ENCODE data around the gene C11orf86.
"Not testable (repeated sequence)": the region's sequence is repeated elsewhere in the genome, so short reads cannot be mapped to it uniquely, and the experiment has no call there.

C11orf86 gene

DNA sequence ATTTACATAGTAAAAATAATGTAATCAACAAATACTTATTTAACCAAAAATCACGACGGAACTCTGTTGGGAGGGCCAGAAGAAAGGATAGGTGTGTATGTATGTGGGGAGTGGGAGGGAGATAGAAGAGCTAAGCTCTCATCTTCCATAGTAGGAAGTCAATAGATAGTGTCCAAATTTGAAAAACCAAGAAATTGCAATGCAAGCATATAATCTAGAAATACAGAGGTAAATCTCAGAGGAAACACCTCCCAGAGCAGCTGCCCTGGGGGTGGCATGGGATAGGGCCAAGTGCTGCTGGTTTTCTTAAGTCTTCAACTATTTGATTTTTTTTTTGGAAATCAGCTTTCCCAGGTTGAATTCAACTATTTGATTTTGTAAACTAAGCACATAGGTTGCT, 16.9 kb downstream of the C11orf86 start:
- DNase-seq: no peak

DNA sequence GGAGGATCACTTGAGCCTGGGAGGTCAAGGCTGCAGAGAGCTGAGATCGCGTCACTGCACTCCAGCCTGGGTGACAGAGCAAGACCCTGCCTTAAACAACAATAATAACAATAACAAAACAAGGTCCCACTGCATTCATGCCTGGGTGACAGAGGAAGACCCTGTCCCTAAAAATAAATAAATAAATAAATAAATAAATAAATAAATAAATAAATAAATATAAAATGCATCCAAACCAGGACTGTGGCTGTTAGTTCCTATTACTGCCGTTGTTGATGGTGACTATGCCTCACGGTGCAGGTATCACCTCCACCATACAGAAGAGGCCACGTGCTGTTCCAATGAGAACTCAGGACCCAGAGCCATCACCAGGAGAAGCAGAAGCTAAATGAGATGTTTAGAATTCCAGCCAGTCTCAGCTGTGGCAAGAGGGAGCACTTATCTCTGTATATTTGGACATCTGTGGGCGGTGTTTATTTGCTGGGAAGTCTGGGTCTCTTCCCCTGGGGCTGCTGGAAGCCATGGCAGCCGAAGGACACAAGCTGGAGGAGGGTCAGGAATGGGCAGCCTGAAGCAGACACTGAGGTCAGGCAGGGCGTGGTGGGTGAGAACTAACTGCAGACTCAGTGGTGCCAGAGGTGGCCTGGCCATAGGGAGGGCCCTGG, 21.6 kb downstream of the C11orf86 start:
- DNase-seq: no peak

DNA sequence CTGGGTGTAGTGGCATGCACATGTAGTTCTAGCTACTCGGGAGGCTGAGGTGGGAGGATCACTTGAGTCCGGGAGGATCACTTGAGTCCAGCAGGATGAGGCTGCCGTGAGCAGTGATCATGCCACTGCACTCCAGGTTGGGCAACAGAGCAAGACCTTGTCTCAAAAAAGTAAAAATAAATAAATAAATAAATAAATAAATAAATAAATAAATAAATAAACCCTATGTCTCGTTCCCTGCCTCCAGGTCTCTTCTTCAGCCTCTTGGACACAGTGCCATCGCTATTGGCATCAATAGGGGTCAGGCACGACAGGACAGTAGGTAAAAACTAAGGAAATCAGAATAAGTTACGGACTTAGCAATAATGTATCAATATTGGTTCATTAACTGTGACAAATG, 24.5 kb downstream of the C11orf86 start:
- DNase-seq: no peak

DNA sequence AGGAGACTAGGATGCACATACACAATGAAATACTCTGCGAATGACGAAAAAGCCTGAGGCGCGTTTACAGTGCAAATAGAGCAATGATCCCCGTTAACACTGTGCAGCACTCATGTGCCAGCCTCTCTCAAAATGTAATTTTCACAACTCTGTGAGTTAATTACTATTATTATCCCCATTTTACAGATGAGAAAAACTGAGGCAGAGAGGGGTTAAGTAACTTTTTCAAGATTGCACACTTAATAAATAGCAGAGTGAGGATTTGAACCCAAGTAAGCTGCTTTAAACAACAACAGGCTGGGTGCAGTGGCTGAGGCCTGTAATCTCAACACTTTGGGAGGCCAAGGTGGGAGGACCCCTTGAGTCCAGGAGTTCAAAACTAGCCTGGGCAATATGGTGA, 26.2 kb downstream of the C11orf86 start:
- no peak for DNase-seq

DNA sequence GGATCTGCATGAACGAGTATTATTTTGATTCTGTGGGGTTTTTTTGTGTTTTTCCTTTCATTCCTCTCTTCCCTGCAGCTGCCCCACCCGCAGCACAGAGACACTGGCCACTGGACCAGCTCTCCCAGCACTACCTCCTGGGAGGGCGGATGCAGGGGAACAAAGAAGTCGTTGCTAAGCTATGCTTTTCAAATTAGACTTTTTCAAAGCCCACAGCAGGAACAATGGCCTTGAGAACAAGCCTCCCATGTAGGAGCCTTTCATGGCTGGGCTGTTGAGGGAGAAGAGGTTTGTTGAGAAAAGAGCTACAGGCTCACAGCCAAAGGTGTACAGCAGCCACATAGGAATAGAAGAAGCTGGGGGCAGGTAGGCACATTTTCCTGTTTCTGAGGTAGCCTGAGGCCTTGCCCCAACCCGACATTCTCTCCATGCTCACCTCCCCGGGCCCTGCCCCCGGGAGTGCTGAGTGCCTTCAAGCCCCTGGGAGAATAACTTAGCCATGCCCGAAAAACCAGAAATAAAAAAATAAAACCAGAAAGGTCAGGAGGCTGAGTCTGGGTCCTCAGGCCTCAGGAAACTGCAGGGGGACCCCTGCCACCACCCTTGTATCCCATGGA, 27.3 kb downstream of the C11orf86 start:
- no peak for DNase-seq

DNA sequence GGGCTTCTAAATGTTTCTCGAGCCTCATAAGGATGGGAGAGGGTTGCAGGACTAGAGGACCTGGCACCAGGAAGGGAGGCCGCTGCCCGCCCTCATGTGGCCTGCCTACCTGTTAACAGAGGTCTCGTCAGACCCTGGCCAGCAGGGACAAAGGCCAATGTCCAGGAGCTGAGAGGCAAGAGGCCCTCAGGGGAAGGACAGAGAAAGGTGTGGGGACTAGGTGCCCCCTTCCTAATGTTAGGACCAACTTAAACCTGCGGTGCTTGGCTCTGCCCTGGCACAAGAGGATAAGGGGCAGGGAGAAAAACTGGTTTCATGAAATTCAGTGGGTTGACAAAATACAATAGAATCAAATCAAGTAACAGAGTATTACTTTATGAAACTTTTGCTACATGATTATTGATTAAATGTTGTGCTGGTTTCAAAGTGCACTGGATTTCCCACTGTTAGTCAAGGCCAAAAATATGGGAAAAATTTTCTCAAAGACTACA, 27.9 kb downstream of the C11orf86 start:
- DNase-seq: no peak

DNA sequence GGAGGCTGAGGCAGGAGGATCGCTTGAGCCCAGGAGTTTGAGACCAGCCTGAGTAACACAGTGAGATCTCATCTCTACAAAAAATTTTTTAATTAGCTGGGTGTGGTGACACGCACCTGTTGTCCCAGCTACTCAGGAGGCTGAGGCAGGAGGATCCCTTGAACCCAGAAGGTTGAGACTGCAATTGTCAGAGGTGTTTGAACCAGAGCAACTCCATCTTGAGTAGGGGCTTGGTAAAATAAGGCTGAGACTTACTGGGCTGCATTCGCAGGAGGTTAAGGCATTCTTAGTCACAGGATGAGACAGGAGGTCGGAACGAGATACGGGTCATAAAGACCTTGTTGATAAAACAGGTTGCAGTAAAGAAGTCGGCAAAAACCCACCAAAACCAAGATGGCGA, 30.1 kb downstream of the C11orf86 start:
- DNase-seq: not testable (repeated sequence)

DNA sequence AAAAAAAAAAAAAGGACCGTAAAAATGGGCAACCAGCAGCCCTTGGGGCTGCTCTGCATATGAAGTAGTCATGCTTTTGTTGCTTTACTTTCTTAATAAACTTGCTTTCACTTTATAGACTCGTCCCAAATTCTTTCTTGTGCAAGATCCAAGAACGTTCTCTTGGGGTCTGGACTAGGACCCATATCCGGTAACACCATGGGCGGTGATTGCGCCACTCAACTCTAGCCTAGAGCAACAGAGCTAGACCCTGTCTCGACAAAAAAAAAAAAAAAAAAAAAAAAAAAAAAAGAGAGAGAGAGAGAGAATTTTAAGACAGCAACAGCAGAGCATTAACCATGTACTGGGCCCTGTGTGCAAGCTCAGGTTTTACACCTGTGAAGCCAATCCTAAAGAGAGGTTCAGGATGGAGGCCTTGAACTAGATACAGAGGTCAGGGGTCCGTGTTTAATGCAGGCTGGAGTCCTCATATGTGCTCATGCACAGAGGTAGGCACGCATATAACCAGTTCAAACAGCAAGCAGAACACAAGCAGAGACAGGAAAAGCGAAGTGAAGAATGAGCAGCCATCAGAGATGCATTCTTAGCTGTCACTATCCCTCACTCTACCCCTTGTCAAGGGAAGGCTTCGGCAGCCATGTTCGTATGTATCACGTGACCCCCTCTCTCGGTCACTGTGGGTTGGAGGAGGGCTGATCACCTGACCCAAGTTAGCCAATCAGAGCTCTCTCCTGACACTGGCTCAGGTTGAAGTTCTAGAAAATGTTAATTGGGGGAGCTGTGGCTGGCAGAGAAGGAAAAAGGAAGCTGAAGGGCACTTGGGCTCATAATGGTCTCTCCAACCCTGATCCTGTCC, 31.2 kb downstream of the C11orf86 start:
- peak in 1 of 2 experiments; percentile 37 for DNase-seq

DNA sequence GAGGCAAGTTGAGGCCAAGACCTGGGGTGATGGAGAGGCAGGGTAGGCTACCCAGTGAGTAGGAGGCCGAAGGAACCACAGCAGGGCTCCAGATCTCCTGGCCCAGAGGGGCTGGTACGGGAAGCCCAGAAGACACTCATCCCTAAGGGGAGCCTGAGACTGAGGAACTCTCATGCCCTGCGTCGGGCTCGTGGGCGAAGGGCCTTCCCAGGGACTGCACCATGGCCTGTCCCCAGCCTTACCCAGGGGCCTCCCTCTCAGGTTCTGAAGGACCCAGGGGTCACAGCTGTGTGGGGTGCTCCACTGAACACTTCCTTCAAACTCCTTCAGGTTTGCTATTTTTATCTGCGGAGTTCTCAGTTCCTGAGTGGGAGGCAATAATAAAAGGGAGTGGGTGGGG, 32.0 kb downstream of the C11orf86 start:
- DNase-seq: no peak

DNA sequence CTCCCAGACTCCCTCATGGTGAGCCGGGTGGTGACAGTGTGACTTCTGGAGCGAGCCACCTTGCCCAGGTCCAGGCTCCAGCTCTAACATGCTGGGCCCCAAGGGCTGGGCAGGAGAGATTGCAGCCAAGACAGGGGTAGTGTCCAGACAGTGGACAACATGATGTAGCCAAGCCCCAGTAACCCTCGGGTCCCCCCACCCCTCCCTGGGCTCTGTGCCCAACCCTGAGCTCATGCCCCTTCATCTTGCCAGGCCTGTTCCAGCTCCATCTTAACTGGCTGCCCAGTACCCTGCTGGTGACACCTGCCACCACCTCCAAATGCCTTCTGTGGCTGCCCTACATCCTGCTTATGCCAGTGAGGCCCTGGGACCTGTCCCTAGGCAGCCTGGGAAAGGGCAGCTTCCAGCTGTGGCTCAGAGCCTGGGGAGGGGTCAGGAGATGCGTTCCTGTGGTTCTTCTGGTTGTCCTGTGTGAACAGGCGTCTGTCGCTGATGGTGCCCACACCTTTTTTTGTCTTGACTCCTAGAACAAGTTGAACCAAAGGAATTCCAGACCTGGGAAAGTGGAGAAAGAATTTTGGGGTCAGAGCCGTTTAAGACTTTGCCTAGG, 35.3 kb downstream of the C11orf86 start:
- no peak for DNase-seq

DNA sequence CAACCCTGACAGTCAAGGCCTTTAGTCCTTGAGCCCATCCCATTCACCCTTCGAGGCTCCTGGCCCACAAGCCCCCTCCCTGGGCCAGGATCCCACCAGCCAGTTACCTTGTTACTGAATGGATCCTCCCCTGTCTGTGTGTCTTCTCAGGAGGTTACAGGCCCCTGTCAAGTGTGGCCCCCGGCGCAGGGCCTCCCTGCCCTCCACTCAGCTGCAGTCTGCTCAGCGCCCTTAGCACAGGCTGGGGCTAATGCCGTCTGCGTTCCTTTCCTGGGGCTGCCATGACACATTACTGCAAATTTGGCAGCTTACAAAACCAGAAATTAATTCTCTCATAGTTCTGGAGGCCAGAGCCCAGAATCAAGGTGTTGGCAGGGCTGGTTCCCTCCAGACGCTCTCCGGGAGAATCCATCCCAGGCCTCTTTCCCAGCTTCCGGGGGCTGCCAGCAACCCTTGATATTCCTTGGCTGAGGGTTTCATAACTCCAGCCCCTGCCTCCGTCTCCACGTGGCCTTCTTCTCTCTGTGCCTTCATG, 38.5 kb downstream of the C11orf86 start:
- DNase-seq: no peak

DNA sequence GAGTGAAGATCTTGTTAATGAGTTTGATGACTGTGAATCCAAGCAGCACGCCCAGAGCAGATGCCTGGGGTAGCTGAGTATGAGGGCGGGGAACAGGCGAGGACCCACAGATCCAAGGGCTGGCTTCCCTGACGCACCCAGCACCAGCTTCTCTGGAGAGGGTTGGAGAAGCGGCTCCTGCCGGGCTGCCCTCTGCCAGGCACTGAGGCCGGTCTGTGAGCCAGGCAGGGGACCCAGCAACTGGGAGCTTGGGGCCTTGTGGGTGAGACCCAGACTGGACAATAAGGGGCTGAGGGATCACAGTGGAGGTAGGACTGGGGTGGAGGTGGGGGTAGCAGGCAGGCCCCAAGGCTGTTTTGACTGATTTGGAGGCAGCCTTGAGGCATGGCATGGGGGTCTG, 39.2 kb downstream of the C11orf86 start:
- no peak for DNase-seq

DNA sequence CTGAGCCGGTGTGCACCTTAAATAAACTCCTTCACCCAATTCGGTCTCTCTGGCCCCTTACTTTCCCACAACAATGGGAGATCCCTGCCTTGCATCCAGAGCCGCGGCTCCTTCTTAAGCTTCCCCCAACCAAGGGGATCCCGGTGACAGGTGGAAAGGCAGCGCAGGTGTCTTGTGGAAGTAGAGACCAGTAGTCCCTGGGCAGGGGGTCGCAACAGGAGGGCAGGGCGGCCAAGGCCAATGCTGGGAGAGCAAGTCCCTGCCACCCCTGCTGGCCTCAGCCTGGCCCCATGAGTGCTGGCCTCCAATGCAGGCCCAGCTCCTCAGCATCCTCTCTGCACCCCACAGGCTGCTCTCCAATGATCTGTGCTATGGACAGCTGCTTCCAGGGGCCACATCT, 39.9 kb downstream of the C11orf86 start:
- no peak for DNase-seq

DNA sequence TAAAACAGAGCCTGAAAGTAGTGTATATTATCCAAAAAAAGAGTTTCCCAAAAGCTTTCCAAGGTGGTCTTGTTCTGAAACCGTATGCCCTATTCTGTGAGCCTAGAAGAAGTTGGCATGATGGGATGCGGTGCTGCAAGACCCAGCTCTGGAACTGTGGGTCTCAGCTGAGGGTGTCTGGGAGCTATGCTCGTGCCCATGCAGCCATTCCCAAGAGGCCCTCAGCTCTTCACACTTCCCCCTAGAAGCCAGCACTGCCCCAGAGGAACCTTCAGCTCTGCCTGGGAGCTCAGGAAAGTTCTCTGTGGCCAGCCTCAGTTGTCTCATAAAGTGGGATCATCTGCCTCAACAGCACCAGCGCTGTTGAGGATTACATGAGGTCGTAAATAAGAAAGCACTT, 41.4 kb downstream of the C11orf86 start:
- DNase-seq: no peak

DNA sequence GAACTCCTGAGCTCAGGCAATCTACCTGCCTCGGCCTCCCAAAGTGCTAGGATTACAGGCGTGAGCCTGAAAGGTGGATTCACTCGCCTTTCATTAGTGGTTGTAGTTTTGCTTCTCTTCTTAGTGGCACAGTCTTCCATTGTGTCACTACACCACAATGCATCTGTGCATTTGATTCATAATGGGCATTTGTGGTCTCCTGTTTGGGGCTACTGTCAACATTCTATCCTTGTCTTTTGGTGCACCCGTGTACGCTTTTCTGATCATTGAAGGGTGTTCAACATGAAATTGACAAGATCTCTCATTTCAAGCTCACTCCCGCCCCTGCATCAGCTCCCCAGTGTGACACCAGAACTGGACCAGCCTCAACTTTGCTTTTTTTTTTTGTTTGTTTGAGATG, 45.8 kb downstream of the C11orf86 start:
- DNase-seq: no peak

DNA sequence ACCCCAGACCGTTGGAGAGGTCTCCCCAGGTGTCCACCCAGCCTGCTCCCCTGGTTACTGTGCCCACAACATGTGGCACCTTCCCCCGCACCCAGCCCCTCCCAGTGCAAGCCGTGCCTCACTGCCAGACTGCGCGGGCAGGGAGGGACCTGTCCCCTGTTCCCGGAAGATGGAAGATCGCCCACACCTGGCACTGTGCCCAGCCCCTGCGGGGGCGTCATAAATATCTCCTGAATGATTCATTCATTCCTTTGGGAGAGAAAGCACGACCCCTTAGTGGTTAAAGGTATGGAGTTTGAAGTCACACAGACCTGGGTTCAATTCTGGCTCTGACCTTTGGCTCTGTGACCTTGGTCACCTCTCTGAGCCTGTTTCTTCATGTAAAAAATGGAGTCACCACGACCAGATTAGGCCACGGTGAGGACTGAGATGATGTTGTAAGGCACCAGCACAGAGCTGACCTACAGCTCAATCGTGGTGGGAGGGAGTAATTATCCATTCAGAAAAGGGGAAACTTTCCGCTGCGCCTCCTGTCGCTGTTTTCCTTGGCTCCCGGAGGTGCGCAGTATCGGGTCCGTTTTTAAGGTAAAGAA, 47.3 kb downstream of the C11orf86 start:
- DNase-seq: peak in 1 of 2 experiments; percentile 59

DNA sequence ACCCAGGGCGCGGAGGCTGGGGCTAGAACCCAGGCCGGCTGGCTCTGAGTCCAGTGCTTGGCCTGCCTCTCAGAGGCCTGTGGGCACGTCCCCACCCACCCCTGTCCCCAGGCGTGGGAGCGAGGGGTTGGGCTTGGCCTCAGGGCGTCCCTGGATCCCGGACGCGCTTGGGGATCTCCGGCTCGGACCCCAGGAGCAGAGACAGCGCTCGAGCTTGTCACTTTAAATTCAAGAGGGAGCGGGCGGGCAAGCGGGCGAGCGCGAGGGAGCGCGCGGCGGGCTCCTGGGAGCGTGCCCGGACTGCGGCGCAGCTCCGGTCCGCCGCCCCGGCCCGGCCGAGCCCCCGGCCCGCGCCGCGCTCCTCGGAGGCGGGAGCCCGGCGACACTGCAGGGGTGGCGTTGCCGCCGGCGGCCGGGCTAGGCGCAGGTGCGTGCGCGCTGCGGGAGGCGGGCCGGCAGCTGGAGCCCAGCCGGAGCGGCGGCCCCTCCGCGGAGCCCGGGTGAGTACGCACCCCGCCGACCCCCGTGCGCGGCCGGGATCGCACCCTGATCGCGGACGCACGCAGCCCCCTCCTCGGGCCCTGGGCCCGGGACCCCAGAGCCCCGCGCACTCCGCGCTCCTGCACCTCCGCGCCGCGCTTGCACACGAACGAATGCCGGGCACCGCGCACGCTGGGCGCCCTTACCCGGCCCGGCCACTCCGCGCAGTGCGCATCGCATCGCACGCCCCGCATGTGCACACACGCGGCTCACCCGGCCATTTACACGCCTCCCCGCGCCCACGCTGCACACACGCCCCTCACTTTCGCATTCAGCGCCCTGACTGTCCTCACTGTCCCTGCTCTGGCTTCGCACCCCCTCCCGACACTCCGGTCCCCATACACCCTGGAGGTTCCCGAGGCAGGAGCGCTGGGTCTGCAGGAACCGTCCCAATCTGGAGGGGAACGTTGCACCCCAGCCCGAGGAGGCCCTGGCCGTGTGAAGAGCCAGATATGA, 48.2 kb downstream of the C11orf86 start, which contains the start of gene SYT12:
Gene SYT12, plus strand, starts transcription at position 174 of the 996 bp plus-strand sequence. CDS start 7,011 bp downstream, outside the sequence.
- DNase-seq: peak in 1 of 2 experiments; percentile 19

DNA sequence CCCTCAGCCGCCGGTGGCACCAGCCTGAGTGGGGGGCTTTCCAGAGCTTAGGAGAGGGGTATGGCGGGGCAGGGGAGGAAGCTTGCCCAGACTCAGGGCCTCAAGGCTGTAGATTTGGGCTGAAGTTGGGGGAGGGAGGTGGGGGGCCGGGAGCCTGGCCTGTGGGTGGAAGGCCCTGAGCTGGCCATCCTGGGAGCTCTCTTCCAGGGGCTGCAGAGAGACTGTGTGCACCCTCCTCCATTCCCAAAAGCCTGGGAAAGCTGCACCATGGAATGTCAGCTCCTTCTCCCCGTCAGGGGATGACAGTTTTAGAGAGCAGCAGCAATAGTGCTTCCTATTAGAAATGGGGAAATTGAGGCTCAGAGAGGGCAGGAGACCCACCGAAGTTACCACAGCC, 48.9 kb downstream of the C11orf86 start:
- no peak for DNase-seq

DNA sequence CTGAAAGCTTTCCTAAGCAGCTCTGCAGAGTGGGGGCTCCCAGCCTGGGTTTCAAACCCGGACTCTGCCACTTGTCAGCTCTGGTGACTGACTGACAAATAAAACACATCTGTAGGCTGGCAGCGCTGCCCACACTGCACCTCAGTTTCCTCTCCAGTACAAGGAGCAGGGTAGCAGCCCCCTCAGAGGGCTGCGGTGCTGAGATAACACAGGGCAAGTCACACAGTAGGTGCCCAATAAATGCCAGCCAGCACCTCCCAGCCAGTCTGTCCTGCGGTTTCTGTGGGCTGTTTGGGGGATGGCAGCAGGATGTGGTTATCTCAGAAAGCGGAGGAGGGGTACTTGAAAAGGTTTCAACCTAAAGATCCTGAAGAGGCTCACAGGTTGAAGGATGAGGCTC, 49.3 kb downstream of the C11orf86 start:
- no peak for DNase-seq

DNA sequence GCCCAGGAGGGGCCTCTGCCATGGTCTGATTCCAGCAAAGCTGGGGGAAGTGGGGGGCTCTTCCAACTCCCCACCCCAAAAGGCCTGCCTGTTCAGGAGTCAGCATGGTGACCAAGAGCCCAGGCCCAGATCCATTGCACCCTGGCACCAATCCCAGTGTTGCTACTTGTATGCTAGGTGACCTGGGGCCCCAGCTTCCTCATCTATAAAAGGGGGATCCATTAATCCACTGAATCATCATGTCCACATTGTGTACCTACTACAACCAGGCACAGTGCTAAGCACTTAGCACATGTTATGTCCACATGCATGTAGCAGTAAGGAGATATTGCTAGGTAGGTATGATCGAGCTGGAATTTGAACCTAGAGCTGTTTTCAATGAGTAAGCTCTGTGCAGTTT, 49.9 kb downstream of the C11orf86 start:
- no peak for DNase-seq

DNA sequence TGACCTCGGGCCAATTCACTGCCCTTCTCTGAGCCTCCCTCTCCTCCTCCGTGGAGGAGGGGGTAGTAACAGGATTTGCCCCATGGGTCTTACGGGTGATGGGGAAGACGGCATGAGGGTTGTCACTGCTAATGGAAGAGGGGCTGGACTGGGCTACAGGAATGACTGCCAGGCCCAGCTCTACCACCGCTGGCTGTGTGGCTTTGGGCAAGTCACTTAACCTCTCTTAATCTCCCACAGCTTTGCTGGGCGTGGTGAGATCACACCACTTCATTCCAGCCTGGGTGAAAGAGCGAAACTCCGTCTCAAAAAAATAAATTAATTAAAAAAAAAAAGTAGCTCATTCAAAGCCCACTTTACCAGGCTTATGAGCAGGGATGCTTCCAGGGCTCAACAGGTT, 50.6 kb downstream of the C11orf86 start:
- no peak for DNase-seq
